CD4-positive, alpha-beta T cell (primary cell): ENCODE measurements around the gene AKAP12. TPM values are rescaled to one million over a fixed set of nuclear protein-coding genes. Genes with fewer than 3 reads are reported as not detected.

Experiments used
- ATAC-seq: fragments of 200-7000 bp; cut with Tn5 transposase; one replicate; pipeline ENCODE4 v1.10.0; 2022; ENCODE audit warnings: mild to moderate bottlenecking; ENCODE audit not compliant: poor library complexity
- CTCF ChIA-PET: fragments of 350-600 bp; sonication (Branson Sonifier 250); formaldehyde crosslinking; loops from one replicate; lab custom pipeline; 2021; ENCODE audit warnings: antibody characterized with exemption, inconsistent platforms; lab: Charles Lee
- POLR2A ChIA-PET: fragments of 350-600 bp; sonication (Branson Sonifier 250); formaldehyde crosslinking; loops from one replicate; lab custom pipeline; 2021; ENCODE audit warnings: antibody characterized with exemption, inconsistent platforms; lab: Charles Lee
- DNase-seq, 14 experiments: peaks; one replicate each; pipeline ENCODE4 v3.0.0-alpha.2; 2013 to 2020; ENCODE audit warnings: mixed read lengths in 2 of 14
- H3K27ac ChIP-seq, 2 donors: one replicate each; pipeline versions ENCODE4 v1.5.1 to v1.7.0; 2013; ENCODE audit warnings: low read length in 2 of 2, low read depth in 1 of 2, mild to moderate bottlenecking in 1 of 2
- H3K27me3 ChIP-seq, 2 experiments: 1 replicate in 1 of 2; 2 replicates in 1 of 2; pipeline versions ENCODE4 v1.6.1 to v1.7.0; 2013; ENCODE audit warnings: low read length in 2 of 2, control low read depth in 1 of 2, mild to moderate bottlenecking in 1 of 2, moderate library complexity in 1 of 2; ENCODE audit not compliant: insufficient read depth in 2 of 2, control insufficient read depth in 1 of 2
- H3K36me3 ChIP-seq: one replicate; pipeline ENCODE4 v1.6.1; 2013; ENCODE audit warnings: low read length, control low read depth; ENCODE audit not compliant: insufficient read depth
- H3K4me1 ChIP-seq: one replicate; pipeline ENCODE4 v1.6.1; 2013; ENCODE audit warnings: low read length, control low read depth; ENCODE audit not compliant: insufficient read depth
- H3K4me3 ChIP-seq: one replicate; pipeline ENCODE4 v1.5.1; 2013; ENCODE audit warnings: mild to moderate bottlenecking, low read length, moderate library complexity
- H3K9me3 ChIP-seq, 2 experiments: 1 replicate in 1 of 2; 2 replicates in 1 of 2; pipeline versions ENCODE4 v1.6.1 to v1.7.0; 2013; ENCODE audit warnings: low read length in 2 of 2, mild to moderate bottlenecking in 2 of 2, control low read depth in 1 of 2, moderate library complexity in 1 of 2; ENCODE audit not compliant: control insufficient read depth in 1 of 2, insufficient read depth in 1 of 2
- H3K27ac Mint-ChIP-seq: one replicate; pipeline ENCODE4 v1.8.0; 2020; ENCODE audit warnings: mixed read lengths
- H3K27me3 Mint-ChIP-seq: one replicate; pipeline ENCODE4 v1.8.0; 2021; ENCODE audit warnings: mixed read lengths
- H3K36me3 Mint-ChIP-seq: one replicate; pipeline ENCODE4 v1.8.0; 2021; ENCODE audit warnings: low read depth, mixed read lengths
- H3K4me1 Mint-ChIP-seq: one replicate; pipeline ENCODE4 v1.8.0; 2021; ENCODE audit warnings: low read depth, mixed read lengths
- H3K4me3 Mint-ChIP-seq: one replicate; pipeline ENCODE4 v1.8.0; 2020; ENCODE audit warnings: mild to moderate bottlenecking, mixed read lengths
- H3K9me3 Mint-ChIP-seq: one replicate; pipeline ENCODE4 v1.8.0; 2020; ENCODE audit warnings: mixed read lengths
- CTCF ChIP-seq: fragments of 200-600 bp; IDR thresholded peaks from one replicate; pipeline ENCODE4 v1.8.0; 2022; ENCODE audit warnings: antibody characterized with exemption, mild to moderate bottlenecking
- intact Hi-C, 2 experiments: fragments of 100-400 bp; cut with DNase I in 1 of 2; cut with micrococcal nuclease in 1 of 2; formaldehyde crosslinking; loops; one replicate each; pipeline versions ENCODE4 v1.15.1 to v1.9.0; 2023 to 2025; cut with DNase I, micrococcal nuclease
- total RNA-seq, 174 experiments: library from RNA in 2 of 174; stranded (reverse) in 2 of 174; gene quantifications; one replicate each; pipeline ENCODE4 v1.2.3 and lab custom pipeline; 2021 to 2026

The AKAP12 gene
- total RNA-seq, 2 experiments from 2014 or later: 0.03 to 0.05 TPM

- intact Hi-C loops: no loop called here
- ChIA-PET POLR2A (no interaction called here), CTCF (no interaction called here)
- Mint-ChIP-seq H3K9me3 (no peaks in the 10 kb centered on the region), H3K4me1 (no peaks in the 10 kb centered on the region), H3K27ac (no peak overlapping the region), H3K36me3 (no peaks in the 10 kb centered on the region), H3K27me3 (peaks cover 42% of the 10 kb centered on the region), H3K4me3 (no peak overlapping the region)
- no peaks in the 10 kb centered on the region for H3K27me3 ChIP-seq
- ATAC-seq (no peak), DNase-seq (no peak)
- no peak overlapping the region for H3K27ac ChIP-seq
- H3K9me3 ChIP-seq: no peaks in the 10 kb centered on the region
- TF ChIP-seq CTCF: no peak
- H3K36me3 ChIP-seq: no peaks in the 10 kb centered on the region
- no peak overlapping the region for H3K4me3 ChIP-seq
- no peaks in the 10 kb centered on the region for H3K4me1 ChIP-seq
These were observed 59.2 kb downstream of the AKAP12 start for GRCh38 chr6:151299011-151299410.

- TF ChIP-seq CTCF: no peak
- Mint-ChIP-seq H3K36me3 (no peaks in the 10 kb centered on the region), H3K4me1 (no peaks in the 10 kb centered on the region), H3K9me3 (no peaks in the 10 kb centered on the region), H3K27me3 (peaks cover 29% of the 10 kb centered on the region), H3K4me3 (no peak overlapping the region), H3K27ac (no peak overlapping the region)
- POLR2A ChIA-PET: no interaction called here
- H3K27me3 ChIP-seq: no peaks in the 10 kb centered on the region
- no peaks in the 10 kb centered on the region for H3K9me3 ChIP-seq
- intact Hi-C loops: no loop called here
- no peaks in the 10 kb centered on the region for H3K4me1 ChIP-seq
- no peaks in the 10 kb centered on the region for H3K36me3 ChIP-seq
- no peak overlapping the region for H3K4me3 ChIP-seq
- ATAC-seq (no peak), DNase-seq (no peak)
- CTCF ChIA-PET: no interaction called here
- no peak overlapping the region for H3K27ac ChIP-seq
These were observed 60.7 kb downstream of the AKAP12 start for GRCh38 chr6:151300267-151300991.

GRCh38 chr6:151301547-151301946 lies 61.8 kb downstream of the AKAP12 start:
- intact Hi-C loops: no loop called here
- H3K27me3 ChIP-seq: no peaks in the 10 kb centered on the region
- Mint-ChIP-seq H3K36me3 (no peaks in the 10 kb centered on the region), H3K9me3 (no peaks in the 10 kb centered on the region), H3K27ac (no peak overlapping the region), H3K4me3 (no peak overlapping the region), H3K27me3 (peaks cover 18% of the 10 kb centered on the region), H3K4me1 (no peaks in the 10 kb centered on the region)
- ChIA-PET CTCF (no interaction called here), POLR2A (no interaction called here)
- H3K27ac ChIP-seq: no peak overlapping the region
- H3K36me3 ChIP-seq: no peaks in the 10 kb centered on the region
- no peak for DNase-seq
- H3K9me3 ChIP-seq: no peaks in the 10 kb centered on the region
- no peak for TF ChIP-seq CTCF
- no peaks in the 10 kb centered on the region for H3K4me1 ChIP-seq
- H3K4me3 ChIP-seq: no peak overlapping the region
- ATAC-seq: no peak
